ENCODE results near the gene LBR. TPM values are rescaled to one million over a fixed set of nuclear protein-coding genes. Genes with fewer than 3 reads are reported as not detected.

Gene LBR
- total RNA-seq, 1 donor from 2014 or later: 122 TPM

DNA sequence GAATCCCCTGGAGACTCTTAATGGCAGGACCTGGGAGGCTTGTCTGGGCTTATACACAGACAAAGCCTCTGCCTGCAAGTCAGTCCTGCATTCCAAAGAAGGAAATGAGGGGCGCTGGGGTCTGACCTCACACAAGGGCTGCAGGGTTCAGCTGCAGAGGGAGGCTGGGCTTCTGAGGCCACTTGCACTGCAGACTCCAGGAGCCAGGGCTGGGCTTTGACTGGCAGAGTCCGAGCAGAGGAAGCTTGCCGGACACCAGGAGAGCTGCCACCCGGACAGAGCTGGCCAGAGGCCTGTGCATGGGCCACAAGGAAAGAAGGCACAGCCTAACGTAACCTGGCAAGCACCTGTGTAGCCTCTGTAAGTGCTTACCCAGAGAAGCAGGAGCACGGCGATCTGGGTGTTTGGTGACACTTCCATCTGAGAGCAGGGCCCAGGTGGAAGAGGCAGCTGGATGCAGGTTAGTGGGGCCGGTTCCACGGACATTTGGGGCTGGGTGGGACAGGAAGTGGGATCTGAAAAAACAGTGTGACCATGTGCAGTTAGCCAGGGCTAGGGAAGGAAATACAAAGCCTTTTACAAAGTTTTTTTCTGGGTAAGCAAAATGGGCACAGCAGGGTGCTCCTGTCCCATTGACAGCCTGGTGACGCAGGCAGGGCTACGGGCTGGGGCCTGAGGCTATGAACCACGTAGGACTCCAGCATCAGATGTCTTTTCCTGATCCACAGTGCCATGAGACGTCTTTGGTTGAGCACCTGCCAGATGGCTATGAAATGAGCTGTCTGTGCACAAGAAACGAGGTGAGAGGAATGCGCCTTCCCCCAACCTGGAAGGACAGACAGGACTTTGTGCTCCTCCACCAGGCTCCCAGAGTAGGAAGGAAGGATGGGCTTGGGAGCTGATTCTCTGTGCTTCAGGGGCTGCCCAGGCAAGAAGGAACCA is 37.3 kb upstream of the LBR start:
- no peak for DNase-seq (ENCODE audit: low read depth in 2 of 2)

- DNase-seq (ENCODE audit: low read depth in 2 of 2): peak in 1 of 2 donors; percentile 67
These were observed 35.1 kb upstream of the LBR start for GRCh38 chr1:225462714-225463574.

- no peak for DNase-seq (ENCODE audit: low read depth in 2 of 2)
These were observed 34.5 kb upstream of the LBR start for GRCh38 chr1:225462429-225462713.

DNA sequence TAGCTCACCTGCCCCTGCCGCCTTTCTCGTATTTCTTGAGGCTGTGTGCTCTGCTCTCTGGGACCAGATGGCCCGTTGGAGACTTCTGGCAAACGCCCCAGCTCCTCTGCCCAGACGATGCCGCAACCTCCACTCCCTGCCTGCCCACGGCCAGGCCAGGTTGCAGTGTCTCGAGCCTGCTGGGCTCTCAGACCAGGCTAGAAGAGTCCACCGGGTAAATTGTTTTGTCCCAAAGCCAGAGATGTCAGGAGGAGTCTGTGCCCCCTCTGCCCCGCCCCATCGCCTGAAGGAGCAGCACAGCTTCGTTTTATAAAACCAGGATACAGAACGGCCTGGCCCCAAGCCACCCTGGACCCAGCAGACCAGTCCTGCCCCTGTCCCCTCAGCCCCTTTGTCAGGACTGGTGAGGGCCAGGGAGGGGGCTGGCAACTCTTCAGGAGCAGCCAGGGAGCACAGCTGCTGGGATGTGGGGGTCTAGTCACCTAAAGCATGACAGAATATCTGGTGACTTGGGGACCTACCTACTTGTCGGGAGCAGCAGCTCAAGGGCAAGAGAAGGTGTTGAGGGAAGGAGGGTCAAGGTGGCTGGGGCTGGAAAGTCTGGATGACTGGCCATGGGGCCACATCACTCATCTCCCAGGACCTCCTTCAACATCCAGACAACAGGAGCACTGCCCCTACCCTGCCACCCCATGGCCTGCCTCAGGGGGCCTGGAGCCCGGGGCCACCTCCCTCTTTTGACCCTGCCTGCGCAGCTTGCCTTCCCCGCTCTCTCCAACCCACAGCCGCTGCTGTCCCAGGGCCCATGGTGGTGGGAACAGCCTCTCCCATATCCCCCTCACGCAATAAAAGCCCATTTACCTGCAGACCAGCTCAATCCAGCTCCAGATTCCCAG is 33.9 kb upstream of the LBR start:
- no peak for DNase-seq (ENCODE audit: low read depth in 2 of 2)

DNA sequence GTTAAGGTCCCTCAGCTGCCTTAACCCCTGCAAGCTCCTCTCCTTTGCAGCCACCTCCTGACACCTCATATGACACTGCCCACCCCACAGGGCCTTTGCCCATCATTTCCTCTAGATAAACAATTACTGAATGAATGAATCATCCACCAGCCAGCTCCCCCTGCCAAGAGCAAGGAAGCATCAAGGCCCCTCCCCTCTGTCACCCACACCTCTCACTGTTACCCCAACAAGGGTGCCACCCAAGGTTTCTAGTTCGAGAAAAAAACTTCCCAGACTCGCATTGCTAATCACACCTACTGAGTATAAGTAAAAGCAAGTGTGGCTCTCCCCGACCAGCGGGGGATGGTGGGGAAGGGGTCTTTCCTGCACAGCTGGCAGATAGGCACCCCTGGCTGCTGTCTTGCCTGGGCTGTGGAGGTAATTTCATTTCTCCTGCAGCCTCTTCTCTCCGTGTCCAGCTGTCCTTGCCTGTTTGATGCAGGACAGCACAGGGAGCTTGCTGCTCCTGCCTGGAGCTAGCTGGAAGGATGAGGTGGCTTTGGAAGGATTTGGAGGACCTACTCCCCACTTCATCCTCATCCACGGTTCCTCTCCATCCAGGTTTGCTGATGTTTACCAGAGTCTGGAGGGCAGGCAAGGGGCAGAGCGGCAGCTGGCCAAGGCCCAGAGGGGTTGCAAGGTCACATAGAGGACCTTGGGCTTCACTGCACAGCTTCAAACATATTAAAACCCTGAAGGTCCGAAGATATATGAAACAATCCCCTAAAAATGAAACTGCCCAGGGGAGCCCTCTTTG is 33.1 kb upstream of the LBR start:
- peak in 1 of 2 donors; percentile 47 for DNase-seq (ENCODE audit: low read depth in 2 of 2)

DNA sequence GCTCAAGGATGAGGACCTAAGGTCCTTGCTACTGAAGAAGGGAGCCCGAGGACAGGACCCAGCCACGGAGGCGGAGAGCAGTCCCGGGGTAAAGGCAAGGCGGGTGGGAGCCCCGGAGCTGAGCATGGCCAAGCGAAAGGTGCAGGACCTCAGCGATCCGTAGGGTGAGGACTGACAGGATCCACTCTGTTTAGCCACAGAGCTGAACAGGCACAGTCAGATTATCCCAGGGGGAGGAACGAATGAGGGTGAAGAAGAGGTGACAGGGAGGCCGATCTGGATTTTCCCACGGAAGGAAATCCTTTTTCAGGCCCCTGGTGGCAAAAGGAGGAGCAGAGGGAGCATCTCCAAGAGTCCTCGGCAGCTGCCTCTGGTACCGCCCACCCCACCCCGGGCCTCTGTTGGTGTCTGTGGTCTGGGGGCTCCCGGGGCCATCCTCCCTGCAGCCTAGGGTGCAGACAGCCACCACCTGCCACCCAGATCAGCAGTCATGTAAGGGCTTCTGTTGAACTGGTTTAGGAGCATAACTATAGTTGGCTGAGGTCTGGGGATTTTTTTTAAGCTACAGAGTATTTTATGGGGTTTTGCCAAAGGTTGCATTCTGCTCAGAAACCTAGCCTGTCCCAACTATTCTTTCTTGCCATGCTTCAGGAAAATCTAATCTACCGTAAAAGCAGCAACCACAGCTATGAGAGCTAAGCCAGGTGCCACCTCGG is 32.3 kb upstream of the LBR start:
- no peak for DNase-seq (ENCODE audit: low read depth in 2 of 2)

- no peak for DNase-seq (ENCODE audit: low read depth in 2 of 2)
These were observed 30.4 kb upstream of the LBR start for GRCh38 chr1:225458222-225458631.

DNA sequence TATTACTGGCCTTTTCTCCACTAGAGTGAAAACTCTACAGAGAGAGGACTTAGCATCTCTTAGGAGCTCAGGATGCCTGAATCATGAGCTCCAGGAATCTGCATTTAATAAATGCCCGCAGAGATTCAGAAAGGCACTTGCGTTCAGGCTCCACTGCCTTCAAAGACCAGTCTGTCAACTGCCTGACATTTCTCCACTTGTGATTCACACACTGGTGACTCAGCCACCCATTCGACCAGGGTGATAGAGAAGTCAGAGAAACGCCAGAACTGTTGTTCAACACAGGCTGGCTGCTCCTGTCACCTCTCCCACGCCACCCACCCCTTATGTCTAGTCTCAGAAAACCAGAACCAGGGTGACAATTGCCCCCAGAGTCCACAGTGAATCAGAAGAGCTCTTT is 26.9 kb upstream of the LBR start:
- peak in 1 of 2 donors; percentile 90 for DNase-seq (ENCODE audit: low read depth in 2 of 2)

GRCh38 chr1:225453797-225454648 is 26.2 kb upstream of the LBR start:
- DNase-seq (ENCODE audit: low read depth in 2 of 2): peak in 1 of 2 donors; percentile 79

DNA sequence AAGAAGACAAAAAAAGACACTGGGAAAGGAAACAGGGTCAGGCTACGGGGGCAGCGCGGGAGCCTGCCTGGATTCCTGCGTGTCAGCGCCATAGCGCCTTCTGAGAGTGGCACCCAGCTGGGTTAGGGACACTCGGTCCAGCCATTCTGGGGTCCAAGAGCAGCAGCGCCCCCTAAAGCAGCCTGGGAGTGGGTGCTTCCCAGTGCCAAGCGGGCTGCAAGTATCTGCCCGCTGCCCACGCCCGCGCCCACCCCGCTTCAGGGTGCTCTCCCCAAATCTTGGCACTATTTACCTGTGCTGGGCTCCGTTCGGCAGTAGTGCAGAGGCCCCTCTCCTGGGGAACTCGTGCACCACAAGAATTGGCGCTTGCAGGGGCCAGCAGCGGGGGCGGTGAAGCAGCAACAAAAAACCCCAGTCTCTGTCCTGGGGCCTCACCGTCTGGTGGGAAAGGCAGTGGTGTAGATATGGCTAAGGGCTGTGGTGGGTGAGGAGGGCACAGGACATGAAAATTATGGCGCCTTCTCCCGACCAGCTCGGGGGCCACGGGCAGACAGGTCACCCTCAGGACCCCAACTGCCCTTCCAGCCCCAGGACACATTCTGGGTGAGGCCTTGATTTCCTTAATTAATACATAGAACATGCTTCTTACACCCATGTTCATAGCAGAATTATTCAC is 24.1 kb upstream of the LBR start:
- DNase-seq (ENCODE audit: low read depth in 2 of 2): no peak

GRCh38 chr1:225451340-225451739 is 23.5 kb upstream of the LBR start:
- DNase-seq (ENCODE audit: low read depth in 2 of 2): no peak

DNA sequence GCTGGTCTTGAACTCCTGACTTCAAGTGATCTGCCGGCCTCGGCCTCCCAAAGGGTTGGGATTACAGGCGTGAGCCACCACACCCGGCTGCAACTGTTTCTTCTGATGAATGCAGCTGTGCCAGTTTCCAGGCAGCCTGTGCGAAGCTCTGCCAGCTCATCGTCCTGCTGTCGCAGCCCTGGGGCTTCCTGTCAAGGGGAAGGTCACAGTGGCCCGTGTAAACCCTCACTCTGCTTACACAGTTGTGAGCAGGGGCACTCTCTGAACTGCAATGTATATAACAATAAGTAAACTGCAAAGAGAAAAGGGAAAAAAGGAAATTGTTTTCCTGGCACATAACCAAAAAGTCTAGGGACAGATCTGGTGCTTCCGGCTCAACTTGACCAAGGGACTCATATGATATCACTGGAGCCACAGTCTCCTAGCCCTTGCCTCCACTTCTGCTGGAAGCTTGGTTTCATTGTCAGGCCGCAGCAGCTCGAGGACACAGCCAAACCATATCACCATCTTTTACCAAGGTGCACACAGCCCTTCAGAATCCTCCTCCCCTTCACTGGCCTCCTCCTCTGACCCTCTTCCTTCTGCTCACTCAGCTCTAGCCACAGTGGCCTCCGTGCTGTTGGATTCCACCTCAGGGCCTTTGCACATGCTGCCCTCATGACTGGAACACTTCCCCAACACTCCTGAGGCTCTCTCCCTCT is 22.8 kb upstream of the LBR start:
- peak in 1 of 2 donors; percentile 62 for DNase-seq (ENCODE audit: low read depth in 2 of 2)

- DNase-seq (ENCODE audit: low read depth in 2 of 2): no peak
These were observed 21.9 kb upstream of the LBR start for GRCh38 chr1:225449774-225450173.

- peak in 1 of 2 donors; percentile 37 for DNase-seq (ENCODE audit: low read depth in 2 of 2)
These were observed 21.4 kb upstream of the LBR start for GRCh38 chr1:225449261-225449660.

DNA sequence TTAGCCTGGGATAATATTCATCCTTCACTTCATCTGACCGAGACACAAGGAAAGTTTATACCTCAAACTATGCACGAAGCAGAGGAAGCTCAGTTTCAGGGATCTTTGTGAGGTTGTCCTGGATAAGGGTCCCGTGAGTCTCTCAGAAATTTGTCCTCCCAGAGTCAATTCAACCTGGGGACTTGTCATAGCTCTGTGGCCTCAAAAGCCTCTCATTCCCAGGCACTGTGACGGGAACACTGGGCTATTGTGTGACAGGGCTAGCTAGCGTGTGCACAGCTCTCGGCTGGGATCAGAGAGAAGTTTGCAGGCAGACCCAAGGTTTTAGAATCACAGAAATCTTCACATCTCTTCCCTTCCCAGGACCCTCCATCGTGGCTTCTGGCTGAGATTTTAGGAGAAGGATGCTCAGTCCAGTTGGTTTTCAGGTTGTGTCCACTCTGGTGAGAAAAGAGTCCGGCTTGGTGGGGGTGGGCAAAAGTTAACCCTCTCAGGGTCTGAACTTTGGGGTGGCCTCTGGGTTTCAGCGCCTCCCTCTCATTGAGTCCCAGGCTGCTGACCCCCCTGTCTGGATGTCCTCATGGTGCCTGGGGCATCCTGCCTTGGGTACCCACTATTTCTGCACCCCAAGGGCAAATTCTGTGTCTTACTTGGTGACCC is 20.4 kb upstream of the LBR start:
- no peak for DNase-seq (ENCODE audit: low read depth in 2 of 2)

DNA sequence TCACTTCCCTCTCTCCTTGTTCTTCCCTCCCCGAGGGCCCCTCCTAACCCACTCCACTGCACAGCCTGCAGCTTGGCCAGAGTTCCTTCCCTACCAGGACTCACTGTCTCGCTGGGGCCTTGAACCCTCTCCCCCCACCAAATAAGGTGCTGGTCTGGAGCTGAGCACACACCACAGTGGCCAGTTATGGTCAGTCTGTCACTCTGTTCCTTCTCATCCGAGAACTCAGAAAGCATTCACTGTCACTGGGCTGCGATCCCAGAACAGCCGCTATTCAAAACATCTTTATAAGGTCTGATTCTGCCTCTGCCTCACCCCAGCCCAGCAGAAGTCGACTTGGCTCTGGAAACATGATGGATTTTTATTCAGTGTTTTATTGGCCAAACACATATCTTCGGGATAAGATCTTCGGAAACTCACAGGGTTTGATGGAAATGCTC is 19.8 kb upstream of the LBR start:
- no peak for DNase-seq (ENCODE audit: low read depth in 2 of 2)

DNA sequence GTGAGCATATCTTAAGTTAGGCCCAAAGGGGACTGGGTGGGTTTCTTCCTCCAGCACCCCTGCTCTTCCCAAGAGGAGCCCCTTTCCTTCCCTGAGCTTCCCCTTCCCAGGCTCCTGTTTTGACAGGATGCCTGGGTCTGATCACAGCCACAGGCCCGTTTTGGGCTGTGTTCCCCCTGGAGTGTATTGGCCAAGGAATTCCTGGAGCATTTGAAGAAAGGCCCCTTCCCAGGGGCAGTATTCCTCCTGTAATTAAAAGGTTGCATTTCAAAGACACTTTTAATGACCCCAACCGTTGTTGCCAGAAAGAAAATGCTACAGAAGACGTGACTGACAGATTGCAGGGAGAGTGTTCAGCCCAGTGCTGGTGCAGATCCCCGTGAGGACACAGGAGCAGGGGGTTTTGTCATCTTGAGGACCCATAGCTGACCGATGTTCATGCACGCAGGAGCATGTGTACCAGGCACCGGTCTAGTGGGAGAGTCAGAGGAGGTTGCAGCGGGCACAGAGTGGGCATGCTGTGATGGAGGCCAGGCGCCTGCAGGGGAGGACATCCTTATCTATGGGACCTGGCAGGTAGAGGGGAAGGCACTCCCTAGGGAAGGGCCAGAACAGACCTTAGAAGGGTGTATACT is 19.3 kb upstream of the LBR start:
- no peak for DNase-seq (ENCODE audit: low read depth in 2 of 2)
